Muscle of leg (tissue), 11 donors: ENCODE measurements around the gene RHBDD1. TPM values are rescaled to one million over a fixed set of nuclear protein-coding genes. Genes with fewer than 3 reads are reported as not detected.

ENCODE experiments used
- DNase-seq: peaks from one replicate; pipeline ENCODE4 v3.0.0; 2013
- H3K27ac ChIP-seq: one replicate; pipeline ENCODE4 v1.5.1; 2013; ENCODE audit warnings: mild to moderate bottlenecking, low read length, control low read depth
- H3K27me3 ChIP-seq: one replicate; pipeline ENCODE4 v1.6.1; 2013; ENCODE audit warnings: low read length; ENCODE audit not compliant: control insufficient read depth, insufficient read depth
- H3K36me3 ChIP-seq: one replicate; pipeline ENCODE4 v1.6.1; 2013; ENCODE audit warnings: low read length; ENCODE audit not compliant: control insufficient read depth, insufficient read depth
- H3K4me1 ChIP-seq: one replicate; pipeline ENCODE4 v1.6.1; 2013; ENCODE audit warnings: low read length; ENCODE audit not compliant: control insufficient read depth, insufficient read depth
- H3K4me3 ChIP-seq: one replicate; pipeline ENCODE4 v1.5.1; 2013; ENCODE audit warnings: low read length, control low read depth
- H3K9me3 ChIP-seq: replicated peaks from 2 replicates; pipeline ENCODE4 v1.6.1; 2013; ENCODE audit warnings: low read depth, low read length; ENCODE audit not compliant: control insufficient read depth
- WGBS: methylation state at CpG from one replicate; pipeline ENCODE4 v1.1.5; 2013; ENCODE audit warnings: missing lambda C conversion rate; ENCODE audit not compliant: insufficient coverage; 5-methylcytosine and 5-hydroxymethylcytosine counted together
- polyA plus RNA-seq, 8 donors: library from polyadenylated mRNA; unstranded; fragments of 120-200 nt; gene quantifications; one replicate each; pipeline versions ENCODE4 v1.2.1 to v1.2.3, GENCODE V29; 2013; ENCODE audit warnings: inconsistent platforms in 1 of 8, low replicate concordance in 1 of 8; ENCODE audit not compliant: insufficient read length in 8 of 8, insufficient read depth in 1 of 8
- total RNA-seq: library from RNA; stranded (reverse); fragments of 120-200 nt; gene quantifications from one replicate; pipeline ENCODE4 v1.2.4, GENCODE V29; 2013

RHBDD1 gene
- total and polyA plus RNA-seq, 9 donors: 9.3 to 27.6 (median 15.2) TPM

DNA sequence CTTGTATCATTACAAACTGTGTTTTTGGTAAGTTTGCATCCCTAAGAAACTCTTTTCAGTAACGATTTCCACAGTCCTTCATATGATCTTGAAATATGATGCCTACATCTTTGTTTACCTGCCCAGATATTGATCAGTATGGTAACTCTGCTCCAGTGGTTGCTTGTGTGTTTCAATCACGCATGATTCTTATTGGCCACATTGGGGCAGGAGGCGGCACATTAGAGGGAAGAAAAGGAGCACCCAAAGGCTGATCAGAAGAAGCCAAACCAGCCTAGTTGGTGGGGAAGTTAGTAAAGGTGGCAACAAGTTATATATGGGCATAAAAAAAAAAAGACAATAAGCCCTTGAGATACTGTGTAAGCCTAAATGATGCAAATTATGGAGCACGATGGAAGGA is 158.9 kb downstream of the RHBDD1 start:
- H3K27me3 ChIP-seq: no peaks in the 10 kb centered on the region
- WGBS: 100% methylated on average over 2 of the region's 4 CpGs
- DNase-seq: no peak
- no peak overlapping the region for H3K4me3 ChIP-seq
- no peaks in the 10 kb centered on the region for H3K9me3 ChIP-seq
- no peaks in the 10 kb centered on the region for H3K4me1 ChIP-seq
- peaks cover 4% of the 10 kb centered on the region for H3K36me3 ChIP-seq
- no peak overlapping the region for H3K27ac ChIP-seq

DNA sequence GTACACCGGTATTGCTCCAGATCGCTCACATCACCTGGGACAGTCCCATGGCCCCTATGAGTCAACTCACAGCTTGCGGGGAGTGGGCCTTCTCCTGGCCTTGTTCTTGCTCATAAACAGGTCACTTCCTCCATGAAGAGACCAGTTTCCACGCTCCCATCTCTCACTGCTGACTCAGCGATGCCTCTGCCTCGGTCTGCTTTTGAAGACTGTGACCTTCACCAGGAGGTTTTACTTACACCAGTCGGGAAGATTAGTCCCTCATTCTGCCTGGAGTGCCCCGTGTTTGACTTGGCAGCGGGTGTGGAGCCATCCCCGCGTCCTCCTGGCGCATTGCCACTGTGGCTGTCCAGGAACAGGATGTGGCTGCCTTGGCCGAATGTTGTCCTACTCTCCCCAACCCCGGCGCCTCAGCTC is 159.8 kb downstream of the RHBDD1 start:
- H3K9me3 ChIP-seq: no peaks in the 10 kb centered on the region
- WGBS: 79% methylated on average over 12 of the region's 15 CpGs

DNA sequence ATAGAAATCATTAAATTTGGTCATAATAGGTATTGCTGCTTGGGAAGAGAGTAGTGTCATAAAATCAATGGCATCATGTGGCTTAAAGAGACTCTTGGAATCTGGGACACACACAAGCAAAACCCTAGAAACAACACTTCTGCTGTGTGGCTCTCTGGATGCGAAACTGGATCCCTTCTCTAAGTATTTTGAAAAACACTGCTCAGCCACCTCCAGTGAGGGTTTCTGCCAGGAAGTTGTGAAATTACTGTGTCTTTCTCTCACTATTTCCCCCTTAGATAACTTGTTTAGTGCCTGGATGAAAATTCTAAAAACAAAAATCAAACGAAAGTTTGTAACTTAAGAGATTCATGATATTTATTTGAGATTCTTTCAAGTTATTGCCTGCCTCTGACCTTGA is 163.8 kb downstream of the RHBDD1 start:
- Histone ChIP-seq H3K36me3 (peaks cover 4% of the 10 kb centered on the region), H3K4me1 (no peaks in the 10 kb centered on the region), H3K9me3 (no peaks in the 10 kb centered on the region), H3K4me3 (no peak overlapping the region), H3K27ac (no peak overlapping the region), H3K27me3 (no peaks in the 10 kb centered on the region)
- no CpG with 5 or more reads among the region's 2 CpGs for WGBS
- DNase-seq: no peak

More for the DNA sequence above, 159.8 kb downstream of the RHBDD1 start:
- H3K36me3 ChIP-seq: peaks cover 4% of the 10 kb centered on the region
- H3K4me1 ChIP-seq: no peaks in the 10 kb centered on the region
- no peaks in the 10 kb centered on the region for H3K27me3 ChIP-seq
- H3K27ac ChIP-seq: no peak overlapping the region
- no peak overlapping the region for H3K4me3 ChIP-seq
- no peak for DNase-seq

DNA sequence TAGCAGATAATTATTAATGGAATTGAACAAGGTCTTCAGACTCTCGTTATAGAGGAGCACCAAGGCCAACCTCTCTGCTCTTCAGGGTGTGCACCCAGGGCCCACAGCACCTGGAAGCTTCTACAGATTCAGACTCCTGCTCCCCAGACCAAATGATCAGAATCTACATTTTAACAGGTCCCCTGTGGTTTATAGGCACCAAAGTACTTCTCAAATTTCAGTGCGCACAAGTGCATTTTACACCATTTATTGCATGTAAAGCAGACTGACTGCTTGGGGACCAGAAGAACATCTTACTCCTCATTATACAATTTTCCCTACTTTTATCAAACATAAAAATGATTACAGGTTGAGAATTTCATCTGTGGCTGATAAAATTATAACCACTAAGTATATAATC is 164.3 kb downstream of the RHBDD1 start:
- WGBS: 60% methylated on average over 1 of the region's 2 CpGs
- H3K36me3 ChIP-seq: peaks cover 4% of the 10 kb centered on the region
- DNase-seq: no peak
- H3K27me3 ChIP-seq: no peaks in the 10 kb centered on the region
- H3K27ac ChIP-seq: no peak overlapping the region
- H3K4me1 ChIP-seq: no peaks in the 10 kb centered on the region
- no peaks in the 10 kb centered on the region for H3K9me3 ChIP-seq
- no peak overlapping the region for H3K4me3 ChIP-seq

DNA sequence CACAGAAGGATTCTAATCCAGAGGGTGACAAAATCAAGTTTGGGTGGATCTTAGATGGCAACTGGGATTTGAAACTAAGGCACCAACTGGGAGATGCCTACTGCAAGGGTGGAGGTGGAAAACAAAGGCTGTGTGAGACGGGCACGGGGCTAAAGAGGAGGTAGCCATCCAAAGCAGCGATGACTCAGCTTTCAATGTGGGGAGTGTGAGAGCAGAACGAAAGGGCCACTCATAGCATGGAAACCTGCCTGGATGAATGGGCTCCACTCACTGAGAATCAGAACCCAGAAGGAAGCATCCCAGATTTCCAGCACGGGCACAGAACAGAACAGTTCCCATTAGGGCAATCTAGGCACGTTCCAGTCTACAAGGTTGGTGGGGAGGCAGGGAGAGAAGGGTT is 168.6 kb downstream of the RHBDD1 start:
- Histone ChIP-seq H3K36me3 (no peaks in the 10 kb centered on the region), H3K9me3 (no peaks in the 10 kb centered on the region), H3K27me3 (no peaks in the 10 kb centered on the region), H3K27ac (no peak overlapping the region), H3K4me1 (no peaks in the 10 kb centered on the region), H3K4me3 (no peak overlapping the region)
- no peak for DNase-seq
- 97% methylated on average over 5 of the region's 6 CpGs for WGBS

DNA sequence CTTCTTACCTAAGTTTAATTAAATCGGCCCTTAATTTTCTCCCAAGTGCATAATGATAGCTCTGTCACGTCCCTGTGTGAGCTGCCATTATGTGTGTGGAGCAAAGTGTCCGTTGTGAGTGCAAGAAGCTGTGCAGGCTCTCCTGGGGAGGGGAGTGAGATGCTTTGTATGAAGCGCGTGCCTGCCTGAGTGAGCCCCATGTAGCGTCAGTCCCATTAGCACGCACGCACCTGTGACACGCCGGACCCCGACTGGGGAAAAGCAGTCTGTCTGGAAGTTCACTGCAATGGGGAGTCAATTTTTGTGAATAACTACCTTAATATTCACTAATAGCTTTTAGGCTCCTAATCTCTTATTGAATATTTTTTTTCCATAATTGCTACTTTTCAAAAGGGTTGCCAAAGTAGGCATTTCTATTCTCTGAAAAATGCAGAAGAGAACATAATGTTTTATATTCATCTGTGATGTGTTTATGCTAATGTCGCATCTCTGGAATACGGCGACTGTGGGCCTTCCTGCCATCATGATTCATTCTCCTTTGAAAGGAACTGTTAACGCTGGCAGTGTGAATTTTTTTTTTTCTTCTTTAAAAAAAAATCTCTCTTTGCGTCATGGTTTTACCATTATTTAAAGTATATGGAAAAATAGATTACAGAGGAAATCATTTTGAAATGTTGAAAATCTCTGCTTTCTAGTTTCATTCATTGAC is 170.5 kb downstream of the RHBDD1 start:
- WGBS: 65% methylated on average over 5 of the region's 16 CpGs
- H3K36me3 ChIP-seq: no peaks in the 10 kb centered on the region
- no peak for DNase-seq
- H3K27me3 ChIP-seq: no peaks in the 10 kb centered on the region
- H3K27ac ChIP-seq: no peak overlapping the region
- H3K4me1 ChIP-seq: no peaks in the 10 kb centered on the region
- no peak overlapping the region for H3K4me3 ChIP-seq
- no peaks in the 10 kb centered on the region for H3K9me3 ChIP-seq

DNA sequence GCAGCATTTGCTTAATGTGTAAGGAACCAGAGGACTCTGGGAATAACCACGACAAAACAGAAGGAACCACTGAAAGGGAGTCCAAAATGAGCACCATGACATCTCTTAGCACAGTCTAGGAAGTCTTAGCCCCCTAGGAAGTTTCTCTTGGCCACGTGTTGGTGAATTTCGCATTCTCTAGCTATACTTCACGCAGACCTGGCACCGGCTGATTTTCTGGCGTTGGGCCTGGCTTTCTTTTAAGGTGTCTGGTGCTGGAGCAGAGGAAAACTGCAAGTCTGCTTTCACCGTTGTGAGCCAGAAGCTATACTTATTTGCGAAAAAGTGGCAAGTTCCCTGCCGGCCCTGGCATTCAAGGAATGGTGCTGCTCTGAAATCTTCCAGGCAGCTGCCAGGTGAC is 171.3 kb downstream of the RHBDD1 start:
- Histone ChIP-seq H3K27ac (no peak overlapping the region), H3K27me3 (no peaks in the 10 kb centered on the region), H3K4me1 (no peaks in the 10 kb centered on the region), H3K4me3 (no peak overlapping the region), H3K36me3 (no peaks in the 10 kb centered on the region), H3K9me3 (no peaks in the 10 kb centered on the region)
- no peak for DNase-seq
- 68% methylated on average over 7 of the region's 9 CpGs for WGBS

DNA sequence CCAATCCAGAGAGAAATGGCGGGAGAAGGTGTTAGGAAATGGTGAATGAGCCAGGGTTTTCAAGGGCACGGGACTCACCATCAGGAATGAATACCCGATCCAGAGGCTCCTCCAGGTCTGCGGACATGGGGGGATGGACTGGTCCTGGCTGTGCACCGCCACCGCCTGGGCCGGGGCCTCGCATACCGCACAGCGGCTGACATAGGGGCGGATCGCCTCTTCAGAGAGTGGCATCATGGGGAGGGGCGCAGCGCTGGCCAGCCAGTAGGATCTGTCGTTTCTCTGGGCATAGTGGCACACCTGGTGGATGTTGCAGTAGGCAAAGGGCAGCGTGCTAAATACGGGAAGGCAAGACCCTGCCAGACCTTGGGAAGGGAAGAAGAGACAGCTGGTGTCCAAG is 172.1 kb downstream of the RHBDD1 start:
- Histone ChIP-seq H3K4me1 (no peaks in the 10 kb centered on the region), H3K9me3 (no peaks in the 10 kb centered on the region), H3K27ac (no peak overlapping the region), H3K36me3 (no peaks in the 10 kb centered on the region), H3K4me3 (no peak overlapping the region), H3K27me3 (no peaks in the 10 kb centered on the region)
- 89% methylated on average over 13 of the region's 17 CpGs for WGBS
- no peak for DNase-seq

DNA sequence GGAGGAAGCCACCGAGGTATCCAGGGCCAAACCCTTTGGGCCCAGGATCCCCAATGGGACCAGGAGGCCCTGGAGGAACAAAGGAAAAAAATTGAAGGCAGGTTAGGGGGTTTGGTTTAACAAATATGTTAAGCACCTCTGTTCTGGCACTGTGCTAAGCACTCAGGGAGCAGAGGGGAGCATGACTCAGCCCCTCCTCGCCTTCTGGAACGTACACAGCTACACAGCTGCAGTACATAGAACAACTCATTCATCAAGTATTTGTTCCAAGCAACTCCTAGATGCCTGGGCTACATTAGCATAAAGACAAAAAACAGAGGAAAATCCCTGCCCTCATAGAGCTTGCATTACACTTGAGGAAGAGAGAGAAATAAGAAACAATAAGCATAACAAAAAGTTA is 174.6 kb downstream of the RHBDD1 start:
- no peaks in the 10 kb centered on the region for H3K9me3 ChIP-seq
- no peak overlapping the region for H3K4me3 ChIP-seq
- H3K27me3 ChIP-seq: no peaks in the 10 kb centered on the region
- no peak for DNase-seq
- H3K4me1 ChIP-seq: no peaks in the 10 kb centered on the region
- H3K27ac ChIP-seq: no peak overlapping the region
- WGBS: 75% methylated on average over 1 of the region's 3 CpGs
- no peaks in the 10 kb centered on the region for H3K36me3 ChIP-seq

DNA sequence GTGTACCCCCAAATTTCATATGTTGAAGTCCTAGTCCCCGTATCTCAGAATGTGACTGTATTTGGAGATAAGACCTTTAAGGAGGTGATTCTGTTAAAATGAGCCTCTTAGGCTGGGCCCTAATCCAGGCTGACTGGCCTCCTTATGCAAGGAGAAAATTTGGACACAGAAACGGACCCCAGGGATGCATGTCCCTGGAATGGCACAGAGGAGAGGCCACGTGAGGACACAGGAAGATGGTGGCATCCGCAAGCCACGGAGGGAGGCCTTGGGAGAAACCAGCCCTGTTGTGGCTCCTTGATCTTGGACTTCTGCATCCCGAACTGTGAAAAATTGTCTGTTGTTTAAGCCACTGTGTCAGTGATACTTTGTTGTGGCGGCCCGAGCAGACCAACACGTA is 177.5 kb downstream of the RHBDD1 start:
- DNase-seq: no peak
- Histone ChIP-seq H3K4me3 (no peak overlapping the region), H3K36me3 (no peaks in the 10 kb centered on the region), H3K9me3 (no peaks in the 10 kb centered on the region), H3K4me1 (no peaks in the 10 kb centered on the region), H3K27me3 (no peaks in the 10 kb centered on the region), H3K27ac (no peak overlapping the region)
- 82% methylated on average over 5 of the region's 9 CpGs for WGBS

DNA sequence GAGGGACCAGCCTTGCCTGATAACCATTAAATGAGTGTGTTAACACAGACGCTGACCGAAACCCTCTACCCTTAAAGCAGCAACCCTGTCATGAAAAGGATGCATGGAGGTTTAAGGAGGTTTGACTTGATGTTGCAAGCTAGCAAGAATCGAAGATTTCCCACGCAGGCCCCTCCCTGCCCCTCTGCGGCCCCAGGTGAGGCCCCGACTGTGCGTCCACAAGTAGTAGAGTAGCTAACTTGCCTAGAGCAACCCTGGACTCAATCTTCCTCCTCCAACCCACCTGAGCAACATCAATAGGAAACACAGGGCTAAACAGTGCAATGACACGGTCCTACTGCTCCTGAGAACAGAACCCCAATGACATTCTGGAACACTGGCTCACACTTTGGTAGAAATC is 178.0 kb downstream of the RHBDD1 start:
- Histone ChIP-seq H3K4me3 (no peak overlapping the region), H3K4me1 (no peaks in the 10 kb centered on the region), H3K27ac (no peak overlapping the region), H3K27me3 (no peaks in the 10 kb centered on the region), H3K36me3 (no peaks in the 10 kb centered on the region), H3K9me3 (no peaks in the 10 kb centered on the region)
- WGBS: 69% methylated on average over 4 of the region's 8 CpGs
- no peak for DNase-seq
